K562 (cell line): Measurements from ENCODE around the gene ECI1. TPM values are rescaled to one million over a fixed set of nuclear protein-coding genes. Genes with fewer than 3 reads are reported as not detected.

Source experiments
- ATAC-seq: fragments of 200-7000 bp; cut with Tn5 transposase; 3 replicates; pipeline ENCODE4 v1.9.1; 2020; ENCODE audit warnings: moderate library complexity
- BruUV-seq: library from RNA; stranded (reverse); fragments of 400-500 nt; replicated peaks from 2 replicates; lab custom pipeline; 2021; lab: Mats Ljungman, UMichigan
- CTCF ChIA-PET: fragments of 300-600 bp; formaldehyde crosslinking; extraction: SDS; loops from one replicate; lab custom pipeline; 2021; ENCODE audit warnings: low intra/inter-chr PET ratio; lab: Yijun Ruan, JAX
- POLR2A ChIA-PET: fragments of 300-600, 350-650 bp; sonication (Branson Sonifier 250); formaldehyde crosslinking; extraction: SDS; loops from one replicate; lab custom pipeline; 2021; ENCODE audit warnings: antibody characterized with exemption, inconsistent platforms; lab: Yijun Ruan, JAX
- DNase-seq, 4 experiments: peaks; one replicate each; pipeline versions ENCODE4 v3.0.0 to v3.0.0-alpha.2; 2011 to 2018; ENCODE audit warnings: low spot score in 3 of 4, mixed read lengths in 3 of 4; ENCODE audit errors: extremely low read depth in 1 of 4
- FAIRE-seq: peaks from 2 replicates; lab custom pipeline; 2011; peaks lifted over from hg19 to GRCh38; lab: Jason Lieb, UNC
- H2AFZ ChIP-seq: 2 replicates; pipeline ENCODE4 v1.6.0; 2011; ENCODE audit warnings: low read depth, low read length, control low read depth, inconsistent platforms
- H3K27ac ChIP-seq: fragments of 200-600 bp; 3 replicates; pipeline ENCODE4 v1.8.0; 2011; ENCODE audit warnings: low read depth, mild to moderate bottlenecking, control low read depth, inconsistent platforms, low read length, moderate library complexity, mixed read lengths; ENCODE audit errors: extremely low read depth
- H3K27me3 ChIP-seq, 2 experiments: fragments of 300-600 bp in 1 of 2; 2 replicates in 1 of 2; 3 replicates in 1 of 2; pipeline versions ENCODE4 v1.6.0 to v1.8.0; 2011; ENCODE audit warnings: inconsistent platforms in 2 of 2, low read length in 2 of 2, mild to moderate bottlenecking in 1 of 2, mixed read lengths in 1 of 2, moderate library complexity in 1 of 2; ENCODE audit not compliant: control insufficient read depth in 2 of 2, insufficient read depth in 2 of 2
- H3K36me3 ChIP-seq: fragments of 300-600 bp; 3 replicates; pipeline ENCODE4 v1.8.0; 2011; ENCODE audit warnings: mild to moderate bottlenecking, low read length, inconsistent platforms; ENCODE audit not compliant: control insufficient read depth, insufficient read depth
- H3K4me1 ChIP-seq, 2 experiments: fragments of 200-600 bp in 1 of 2; replicated peaks in 1 of 2; 2 replicates in 1 of 2; 3 replicates in 1 of 2; pipeline versions ENCODE4 v1.5.1 to v1.8.0; 2011; ENCODE audit warnings: inconsistent platforms in 2 of 2, low read length in 2 of 2, mild to moderate bottlenecking in 1 of 2, mixed read lengths in 1 of 2, moderate library complexity in 1 of 2; ENCODE audit not compliant: control insufficient read depth in 2 of 2, insufficient read depth in 2 of 2
- H3K4me2 ChIP-seq: 2 replicates; pipeline ENCODE4 v1.6.1; 2011; ENCODE audit warnings: low read length, control low read depth, inconsistent platforms, mixed read lengths; ENCODE audit not compliant: insufficient read depth
- H3K4me3 ChIP-seq: fragments of 200-600 bp; sonication (generic), shearing (Covaris generic); 2 replicates; pipeline ENCODE4 v1.5.1; 2016; ENCODE audit warnings: control low read depth, inconsistent platforms
- H3K79me2 ChIP-seq: fragments of 200-600 bp; 3 replicates; pipeline ENCODE4 v1.8.0; 2011; ENCODE audit warnings: low read length, inconsistent platforms; ENCODE audit not compliant: control insufficient read depth, insufficient read depth
- H3K9ac ChIP-seq, 2 experiments: 2 replicates each; pipeline versions ENCODE4 v1.6.0 to v1.6.1; 2011; ENCODE audit warnings: low read depth in 2 of 2, low read length in 2 of 2, control low read depth in 1 of 2, inconsistent platforms in 1 of 2, mild to moderate bottlenecking in 1 of 2, mixed read lengths in 1 of 2; ENCODE audit not compliant: insufficient read depth in 1 of 2
- H3K9me1 ChIP-seq: one replicate; pipeline ENCODE4 v1.6.0; 2011; ENCODE audit warnings: inconsistent platforms, mild to moderate bottlenecking, low read length, moderate library complexity; ENCODE audit not compliant: control insufficient read depth, insufficient read depth
- H3K9me3 ChIP-seq: replicated peaks from 2 replicates; pipeline ENCODE4 v1.5.1; 2011; ENCODE audit warnings: low read depth, low read length, inconsistent platforms; ENCODE audit not compliant: control insufficient read depth, insufficient read depth
- H4K20me1 ChIP-seq: replicated peaks from 2 replicates; pipeline ENCODE4 v1.6.1; 2011; ENCODE audit warnings: low read length, inconsistent platforms, mixed read lengths; ENCODE audit not compliant: control insufficient read depth, insufficient read depth
- ATF7 ChIP-seq: fragments of 450-650 bp; IDR thresholded peaks from 2 replicates; pipeline ENCODE4 v1.7.1; 2014; ENCODE audit warnings: mild to moderate bottlenecking, moderate library complexity
- CSDE1 ChIP-seq, 2 experiments: fragments of 450-650 bp; IDR thresholded peaks; 2 replicates each; pipeline ENCODE4 v1.6.1; 2016; ENCODE audit warnings: mild to moderate bottlenecking in 1 of 2
- FIP1L1 ChIP-seq: fragments of 200-400 bp; formaldehyde crosslinking; IDR thresholded peaks from 2 replicates; pipeline ENCODE4 v1.6.1; 2018; ENCODE audit warnings: mild to moderate bottlenecking, low read depth, low read length; ENCODE audit not compliant: poor library complexity, severe bottlenecking
- HMGN3 ChIP-seq: IDR thresholded peaks from 2 replicates; pipeline ENCODE4 v1.6.1; 2011; ENCODE audit warnings: borderline replicate concordance, low read depth, mild to moderate bottlenecking, mixed read lengths, low read length; ENCODE audit not compliant: insufficient read length; ENCODE audit errors: extremely low read depth
- MEIS2 ChIP-seq: fragments of 450-650 bp; IDR thresholded peaks from 2 replicates; pipeline ENCODE4 v1.6.1; 2014; ENCODE audit warnings: mild to moderate bottlenecking; ENCODE audit not compliant: partially characterized antibody
- MNT ChIP-seq, 2 experiments: fragments of 450-650 bp; conservative IDR thresholded peaks; 2 replicates each; pipeline ENCODE4 v1.6.1; 2017; ENCODE audit warnings: mild to moderate bottlenecking in 2 of 2, moderate library complexity in 2 of 2
- PCBP1 ChIP-seq: fragments of 200-400 bp; formaldehyde crosslinking; IDR thresholded peaks from 2 replicates; pipeline ENCODE4 v1.6.1; 2018; ENCODE audit warnings: mild to moderate bottlenecking, low read depth, low read length; ENCODE audit not compliant: poor library complexity, severe bottlenecking
- PHF20 ChIP-seq: fragments of 450-650 bp; IDR thresholded peaks from 2 replicates; pipeline ENCODE4 v1.6.1; 2018; ENCODE audit not compliant: partially characterized antibody
- PHF21A ChIP-seq: fragments of 450-650 bp; IDR thresholded peaks from 2 replicates; pipeline ENCODE4 v1.6.1; 2017; ENCODE audit warnings: low read depth, borderline replicate concordance
- POLR3A ChIP-seq: IDR thresholded peaks from 2 replicates; pipeline ENCODE4 v1.6.1; 2011; ENCODE audit warnings: borderline replicate concordance, mild to moderate bottlenecking, moderate library complexity; ENCODE audit not compliant: insufficient read length, insufficient read depth; ENCODE audit errors: extremely low read depth
- PPARD ChIP-seq: fragments of 250-450 bp; sonication (Bioruptor Pico); IDR thresholded peaks from 2 replicates; pipeline ENCODE4 v1.8.0; 2022; ENCODE audit warnings: inconsistent platforms, mild to moderate bottlenecking, moderate library complexity
- RAD51 ChIP-seq: fragments of 450-650 bp; IDR thresholded peaks from 2 replicates; pipeline ENCODE4 v1.7.1; 2016; ENCODE audit warnings: low read depth, mild to moderate bottlenecking, borderline replicate concordance
- RFX1 ChIP-seq: fragments of 450-650 bp; IDR thresholded peaks from 2 replicates; pipeline ENCODE4 v1.6.1; 2016; ENCODE audit warnings: mild to moderate bottlenecking, moderate library complexity
- TBP ChIP-seq: optimal IDR thresholded peaks from 2 replicates; pipeline ENCODE3; 2011; ENCODE audit warnings: low read depth, low read length, improper control_type of control experiment
- ZBTB12 ChIP-seq: fragments of 250-450 bp; sonication (Bioruptor Pico); IDR thresholded peaks from 2 replicates; pipeline ENCODE4 v1.4.0; 2020
- ZEB2 ChIP-seq: fragments of 450-650 bp; IDR thresholded peaks from 2 replicates; pipeline ENCODE4 v1.6.1; 2016
- ZFP30 ChIP-seq: fragments of 250-450 bp; sonication (Bioruptor Pico); IDR thresholded peaks from 2 replicates; pipeline ENCODE4 v1.8.0; 2022; ENCODE audit warnings: moderate library complexity, mild to moderate bottlenecking, inconsistent platforms, borderline replicate concordance
- ZNF311 ChIP-seq: fragments of 250-450 bp; sonication (Bioruptor Pico); IDR thresholded peaks from 2 replicates; pipeline ENCODE4 v1.4.0; 2020; ENCODE audit warnings: mild to moderate bottlenecking, moderate library complexity
- ZNF57 ChIP-seq: fragments of 450-650 bp; formaldehyde crosslinking; IDR thresholded peaks from 2 replicates; pipeline ENCODE4 v1.4.0; 2020; ENCODE audit warnings: mild to moderate bottlenecking, moderate library complexity
- ZNF75A ChIP-seq: fragments of 450-650 bp; formaldehyde crosslinking; IDR thresholded peaks from 2 replicates; pipeline ENCODE4 v1.4.0; 2020; ENCODE audit warnings: mild to moderate bottlenecking
- ZNF76 ChIP-seq: fragments of 250-450 bp; sonication (Bioruptor Pico); IDR thresholded peaks from 2 replicates; pipeline ENCODE4 v1.4.0; 2020; ENCODE audit warnings: mild to moderate bottlenecking, moderate library complexity, borderline replicate concordance
- WGBS: fragments of 100-300 bp; shearing (Covaris generic); methylation state at CpG from one replicate; pipeline ENCODE4 v1.1.6; 2016; ENCODE audit warnings: low coverage, mixed read lengths; ENCODE audit not compliant: insufficient coverage; ENCODE audit errors: missing lambda C conversion rate; 5-methylcytosine and 5-hydroxymethylcytosine counted together
- in situ Hi-C: fragments of 300-500 bp; cut with MboI; formaldehyde crosslinking; loops from 4 replicates; pipeline ENCODE4 v1.15.0; 2018; ENCODE audit warnings: inconsistent platforms, mixed read lengths
- intact Hi-C: fragments of 100-400 bp; cut with micrococcal nuclease; formaldehyde crosslinking; loops from 2 replicates; pipeline ENCODE4 v1.14.2; 2022
- polyA plus RNA-seq, 8 experiments: library from polyadenylated mRNA; depleted of rRNA in 4 of 8; stranded (reverse) in 5 of 8; unstranded in 3 of 8; fragments of >200 nt; fragmentation: Nextera tagmentation in 2 of 8; fragmentation: Illumina TruSeq in 1 of 8; extraction: Ambion mirVana in 2 of 8; extraction: Trizol in 1 of 8; gene quantifications; 2 replicates each; pipeline versions ENCODE4 v1.2.1 to v1.2.3, GENCODE V29; 2011 to 2014; ENCODE audit warnings: inconsistent platforms in 1 of 8, missing spikeins in 1 of 8
- total RNA-seq, 7 experiments: library from RNA; depleted of rRNA in 6 of 7; stranded (reverse); fragments of >200 nt in 6 of 7; fragmentation: Illumina TruSeq in 2 of 7; extraction: Trizol in 2 of 7; gene quantifications; 2 replicates each; pipeline versions ENCODE4 v1.2.1 to v1.2.3, GENCODE V29; 2011 to 2021; ENCODE audit warnings: low replicate concordance in 1 of 7

The ECI1 gene
- total and polyA plus RNA-seq, 9 of the 15 experiments (the other 6 are each of a cell fraction or from before 2014, with no cell fraction given) = 4.7 to 189 (median 54.0) TPM

- Histone ChIP-seq H3K9me3 (no peaks in the 10 kb centered on the region), H3K79me2 (no peaks in the 10 kb centered on the region), H3K27me3 (peaks cover 0 to 5% of the 10 kb centered on the region in 2 experiments; a peak in 2 of 5 replicates), H3K4me1 (peaks cover 3 to 65% of the 10 kb centered on the region in 2 experiments; a peak in 4 of 5 replicates), H3K36me3 (no peaks in the 10 kb centered on the region), H2AFZ (no peak overlapping the region), H3K4me3 (no peak overlapping the region), H3K4me2 (no peak overlapping the region), H3K9ac (0 out of 4 replicates have a peak overlapping the region, but pooled peaks of 1 of the 2 experiments have one; percentile 33), H3K9me1 (no peaks in the 10 kb centered on the region), H4K20me1 (0 out of 2 replicates have a peak, but pooled peaks cover 6% of the 10 kb centered on the region), H3K27ac (no peak overlapping the region)
- POLR2A ChIA-PET = interaction anchor here (0.7 to 2.5 kb wide), 12 partner anchors 10 to 488 kb away, joined by 3 to 17 read pairs (median 4); partner anchors contain the start of genes ECI1, KCTD5, MLST8 and TRAF7
- in situ Hi-C loops (no loop called here), intact Hi-C loops (no loop called here)
- WGBS = 40% methylated on average over 16 of the region's 16 CpGs
- CTCF ChIA-PET = interaction anchor here (1.3 to 2.8 kb wide), 3 partner anchors 57 to 733 kb away, joined by 3 to 18 read pairs (median 5); partner anchors contain the start of gene ECI1
- no peak for FAIRE-seq
- no peak for ATAC-seq
- BruUV-seq = no TSS peak
- DNase-seq = peak in 2 of 4 experiments; percentile 35 to 49
- no peak for TF ChIP-seq ZEB2
- no peak for TF ChIP-seq RAD51
- no peak for TF ChIP-seq PCBP1
- no peak for TF ChIP-seq PHF20
- TF ChIP-seq ZNF76 = no peak
- no peak for TF ChIP-seq POLR3A
- TF ChIP-seq MNT (conservative IDR thresholded peaks at IDR 0.05) = no peak
- peak; percentile 95 for TF ChIP-seq RFX1
- no peak for TF ChIP-seq ZNF311 (CRISPR knock-in tag)
- 0 out of 2 replicates have a peak, but pooled peaks have one; percentile 35 for TF ChIP-seq PHF21A
- no peak for TF ChIP-seq PPARD
- TF ChIP-seq ZFP30 (CRISPR knock-in tag) = no peak
- peak in 1 of 2 experiments; percentile 58; a peak in 1 of 4 replicates for TF ChIP-seq CSDE1 (IDR thresholded peaks at IDR 0.05)
- TF ChIP-seq FIP1L1 = no peak
- no peak for TF ChIP-seq ZBTB12 (CRISPR knock-in tag)
- peak; percentile 9 for TF ChIP-seq MEIS2
- TF ChIP-seq ZNF57 (CRISPR knock-in tag) = no peak
- no peak for TF ChIP-seq ZNF75A
- no peak for TF ChIP-seq HMGN3
- no peak for TF ChIP-seq ATF7
- no peak for TF ChIP-seq TBP
These were observed 57.1 kb downstream of the ECI1 start for GRCh38 chr16:2194166-2194834.
